Measurements from ENCODE around the gene OR8J1.
"Not testable (repeated sequence)": the region's sequence is repeated elsewhere in the genome, so short reads cannot be mapped to it uniquely, and the experiment has no call there.

OR8J1 gene

GRCh38 chr11:56353991-56354390 is at the start of gene OR8J1:
OR8J1 (plus strand) TSS chr11:56354291; CDS start chr11:56360247, 5,956 bp downstream.
- no peak for DNase-seq

- no peak for DNase-seq
These were observed 46.3 kb upstream of the OR8J1 start for GRCh38 chr11:56307836-56308235.

GRCh38 chr11:56314844-56315243 is 39.2 kb upstream of the OR8J1 start, which contains the start of gene OR8K3:
OR8K3 (plus strand) TSS chr11:56315144; CDS start chr11:56318307, 3,163 bp downstream.
- no peak for DNase-seq

GRCh38 chr11:56331861-56332491 is 22.1 kb upstream of the OR8J1 start:
- no peak for DNase-seq

GRCh38 chr11:56333156-56333555 is 20.9 kb upstream of the OR8J1 start:
- no peak for DNase-seq

GRCh38 chr11:56340289-56340688 is 13.8 kb upstream of the OR8J1 start:
- no peak for DNase-seq

- no peak for DNase-seq
These were observed 8.4 kb upstream of the OR8J1 start, which contains the start of gene OR8K1 for GRCh38 chr11:56345739-56346138. OR8K1 (plus strand) TSS chr11:56346039; CDS start chr11:56346039, 0 bp downstream.

GRCh38 chr11:56375324-56375723 is 21.2 kb downstream of the OR8J1 start, which contains the start of gene OR8U1:
OR8U1 (plus strand) TSS chr11:56375624; CDS start chr11:56375624, 0 bp downstream.
- no peak for DNase-seq

GRCh38 chr11:56380120-56380519 is 26.0 kb downstream of the OR8J1 start:
- no peak for DNase-seq

- DNase-seq = no peak
These were observed 40.3 kb downstream of the OR8J1 start for GRCh38 chr11:56394381-56394780.

- no peak for DNase-seq
These were observed 42.0 kb downstream of the OR8J1 start for GRCh38 chr11:56396047-56396446.

- not testable (repeated sequence) for DNase-seq
These were observed 47.9 kb downstream of the OR8J1 start for GRCh38 chr11:56401858-56402461.

GRCh38 chr11:56404393-56404792 is 50.3 kb downstream of the OR8J1 start:
- no peak for DNase-seq

GRCh38 chr11:56410801-56411200 is 56.7 kb downstream of the OR8J1 start:
- no peak for DNase-seq

Data from kidney glomerular epithelial cell (primary cell).